Measurements from ENCODE around the gene FCER2. TPM values are rescaled to one million over a fixed set of nuclear protein-coding genes. Genes with fewer than 3 reads are reported as not detected.

FCER2 gene
- polyA plus RNA-seq, 3 donors, result 1.1 to 4.1 (median 2.1) TPM

GRCh38 chr19:7661744-7662538 is 40.0 kb downstream of the FCER2 start:
- no peak overlapping the region for H3K4me3 ChIP-seq (replicated peaks in 1 of 3; ENCODE audit: low read depth in 2 of 3, low read length in 3 of 3)
- DNase-seq, result no peak
- Mint-ChIP-seq H3K36me3 (no peaks in the 10 kb centered on the region), H3K9me3 (peaks cover 0 to 1% (median 0%) of the 10 kb centered on the region in 7 donors), H3K27ac (peak overlapping the region in 2 of 7 donors; percentile 25 to 80), H3K27me3 (ENCODE audit: low read depth in 3 of 3) (peaks cover 0 to 10% (median 0%) of the 10 kb centered on the region in 3 donors), H3K4me1 (peaks cover 33% of the 10 kb centered on the region), H3K4me3 (no peak overlapping the region)
- H2AFZ ChIP-seq (ENCODE audit: insufficient read depth, low read depth, low read length, poor library complexity, severe bottlenecking), result no peak overlapping the region
- peaks cover 32 to 44% of the 10 kb centered on the region in 2 donors for H3K4me1 ChIP-seq (ENCODE audit: control insufficient read depth in 1 of 2, insufficient read depth in 2 of 2, low read length in 2 of 2)
- no peaks in the 10 kb centered on the region for H3K9me3 ChIP-seq (replicated peaks in 1 of 2; ENCODE audit: control insufficient read depth in 1 of 2, insufficient read depth in 1 of 2, low read length in 2 of 2)
- no peaks in the 10 kb centered on the region for H3K36me3 ChIP-seq (replicated peaks in 1 of 2; ENCODE audit: control insufficient read depth in 1 of 2, insufficient read depth in 2 of 2, low read length in 2 of 2)
- no peaks in the 10 kb centered on the region for H3K79me2 ChIP-seq (ENCODE audit: insufficient read depth, low read length)
- no peak overlapping the region for H3K4me2 ChIP-seq (replicated peaks; ENCODE audit: extremely low read depth, low read length, poor library complexity, severe bottlenecking)
- no peaks in the 10 kb centered on the region for H3K27me3 ChIP-seq (ENCODE audit: control insufficient read depth in 2 of 2, insufficient read depth in 2 of 2, low read length in 2 of 2)
- no peak for TF ChIP-seq CTCF (IDR thresholded peaks at IDR 0.05)
- intact Hi-C loops (cut with micrococcal nuclease), result no loop called here
- no peaks in the 10 kb centered on the region for H4K20me1 ChIP-seq (ENCODE audit: insufficient read depth, low read length)
- 100% methylated on average over 3 of the region's 8 CpGs for WGBS (ENCODE audit: insufficient coverage)
- no peak overlapping the region for H3K9ac ChIP-seq (ENCODE audit: insufficient read depth, low read length, poor library complexity, severe bottlenecking)
- H3K27ac ChIP-seq (ENCODE audit: low read depth in 1 of 2, low read length in 2 of 2), result no peak overlapping the region

GRCh38 chr19:7658219-7658686 is 43.7 kb downstream of the FCER2 start:
- Mint-ChIP-seq H3K4me3 (peak overlapping the region; percentile 67 to 73), H3K4me1 (peaks cover 58% of the 10 kb centered on the region), H3K27me3 (ENCODE audit: low read depth in 3 of 3) (peaks cover 0 to 18% (median 0%) of the 10 kb centered on the region in 3 donors), H3K27ac (peak overlapping the region; percentile 98 to 100 (median 99)), H3K36me3 (no peaks in the 10 kb centered on the region), H3K9me3 (peaks cover 0 to 2% (median 0%) of the 10 kb centered on the region in 7 donors)
- H2AFZ ChIP-seq (ENCODE audit: insufficient read depth, low read depth, low read length, poor library complexity, severe bottlenecking), result peak overlapping the region; percentile 49
- DNase-seq, result peak; percentile 72 to 87 (median 82)
- peaks cover 69 to 74% of the 10 kb centered on the region in 2 donors for H3K4me1 ChIP-seq (ENCODE audit: control insufficient read depth in 1 of 2, insufficient read depth in 2 of 2, low read length in 2 of 2)
- no peaks in the 10 kb centered on the region for H3K9me3 ChIP-seq (replicated peaks in 1 of 2; ENCODE audit: control insufficient read depth in 1 of 2, insufficient read depth in 1 of 2, low read length in 2 of 2)
- peak overlapping the region; percentile 99 to 100 for H3K27ac ChIP-seq (ENCODE audit: low read depth in 1 of 2, low read length in 2 of 2)
- TF ChIP-seq CTCF (IDR thresholded peaks at IDR 0.05), result no peak
- intact Hi-C loops (cut with micrococcal nuclease), result loop anchor here (2.0 to 10.0 kb wide), 2 partner anchors 19 to 113 kb away; partner anchors contain the start of gene MCEMP1 (in 1 of the 2)
- no peaks in the 10 kb centered on the region for H3K27me3 ChIP-seq (ENCODE audit: control insufficient read depth in 2 of 2, insufficient read depth in 2 of 2, low read length in 2 of 2)
- peak overlapping the region; percentile 73 for H3K4me2 ChIP-seq (replicated peaks; ENCODE audit: extremely low read depth, low read length, poor library complexity, severe bottlenecking)
- peak overlapping the region in 2 of 3 experiments; percentile 16 to 61 for H3K4me3 ChIP-seq (replicated peaks in 1 of 3; ENCODE audit: low read depth in 2 of 3, low read length in 3 of 3)
- peak overlapping the region; percentile 81 for H3K9ac ChIP-seq (ENCODE audit: insufficient read depth, low read length, poor library complexity, severe bottlenecking)
- H3K79me2 ChIP-seq (ENCODE audit: insufficient read depth, low read length), result no peaks in the 10 kb centered on the region
- H3K36me3 ChIP-seq (replicated peaks in 1 of 2; ENCODE audit: control insufficient read depth in 1 of 2, insufficient read depth in 2 of 2, low read length in 2 of 2), result no peaks in the 10 kb centered on the region
- H4K20me1 ChIP-seq (ENCODE audit: insufficient read depth, low read length), result no peaks in the 10 kb centered on the region
- WGBS (ENCODE audit: insufficient coverage), result 0% methylated on average over 4 of the region's 9 CpGs
